Lung (tissue), 12 donors: Measurements from ENCODE around the gene HCFC1. TPM values are rescaled to one million over a fixed set of nuclear protein-coding genes. Genes with fewer than 3 reads are reported as not detected.

Experiments used
- ATAC-seq: fragments of 200-7000 bp; cut with Tn5 transposase; one replicate; pipeline ENCODE4 v1.9.1; 2020; ENCODE audit warnings: moderate number of reproducible peaks; ENCODE audit not compliant: insufficient read depth, low FRiP score
- DNase-seq, 3 donors: peaks; one replicate each; pipeline ENCODE4 v3.0.0-alpha.2; 2013 to 2017
- H3K27ac ChIP-seq, 2 donors: one replicate each; pipeline ENCODE4 v1.5.1; 2013; ENCODE audit warnings: mild to moderate bottlenecking in 2 of 2, moderate library complexity in 2 of 2, control low read depth in 1 of 2, inconsistent platforms in 1 of 2, low read depth in 1 of 2, low read length in 1 of 2
- H3K27me3 ChIP-seq, 3 donors: one replicate each; pipeline ENCODE4 v1.5.1; 2013; ENCODE audit warnings: low read length in 2 of 3; ENCODE audit not compliant: control insufficient read depth in 3 of 3, insufficient read depth in 3 of 3
- H3K36me3 ChIP-seq, 4 donors: one replicate each; pipeline ENCODE4 v1.5.1; 2013; ENCODE audit warnings: low read length in 4 of 4, mild to moderate bottlenecking in 1 of 4, moderate library complexity in 1 of 4; ENCODE audit not compliant: control insufficient read depth in 4 of 4, insufficient read depth in 4 of 4
- H3K4me1 ChIP-seq, 5 donors: one replicate each; pipeline ENCODE4 v1.5.1; 2013; ENCODE audit warnings: low read length in 5 of 5, mild to moderate bottlenecking in 2 of 5, moderate library complexity in 1 of 5; ENCODE audit not compliant: control insufficient read depth in 5 of 5, insufficient read depth in 5 of 5
- H3K4me3 ChIP-seq: one replicate; pipeline ENCODE4 v1.5.1; 2013; ENCODE audit warnings: mild to moderate bottlenecking, control low read depth, moderate library complexity
- H3K9ac ChIP-seq, 2 donors: one replicate each; pipeline ENCODE4 v1.5.1; 2013; ENCODE audit warnings: low read length in 2 of 2, control low read depth in 1 of 2; ENCODE audit not compliant: insufficient read depth in 1 of 2
- H3K9me3 ChIP-seq, 4 donors: one replicate each; pipeline ENCODE4 v1.5.1; 2013; ENCODE audit warnings: low read length in 3 of 4, mild to moderate bottlenecking in 1 of 4, moderate library complexity in 1 of 4; ENCODE audit not compliant: control insufficient read depth in 4 of 4, insufficient read depth in 3 of 4
- CTCF ChIP-seq: IDR thresholded peaks from 2 replicates; pipeline ENCODE4 v1.5.1; 2012; ENCODE audit warnings: mild to moderate bottlenecking; ENCODE audit errors: control extremely low read depth, extremely low read depth
- WGBS, 2 donors: extraction: QIAGEN DNeasy Blood & Tissue Kit; methylation state at CpG; one replicate each; pipeline ENCODE4 v1.1.7; 2013; 5-methylcytosine and 5-hydroxymethylcytosine counted together
- polyA plus RNA-seq, 2 donors: library from polyadenylated mRNA; stranded (reverse); fragments of 200-250 nt; gene quantifications; one replicate each; pipeline ENCODE4 v1.2.1, GENCODE V29; 2013
- total RNA-seq, 2 donors: library from RNA; depleted of rRNA in 1 of 2; stranded (reverse); fragments of >200 nt in 1 of 2; gene quantifications; one replicate each; pipeline ENCODE4 v1.2.1, GENCODE V29; 2014 to 2021
- donor health status: control.
- donor health status: control.
- donor health status: Bipolar disorder and iron deficiency.
- donor health status: healthy.
- donor health status: DM: yes; HTN: yes; CAD: no.

Gene HCFC1
- total and polyA plus RNA-seq, 4 donors, result 10.7 to 59.4 (median 24.1) TPM

DNA sequence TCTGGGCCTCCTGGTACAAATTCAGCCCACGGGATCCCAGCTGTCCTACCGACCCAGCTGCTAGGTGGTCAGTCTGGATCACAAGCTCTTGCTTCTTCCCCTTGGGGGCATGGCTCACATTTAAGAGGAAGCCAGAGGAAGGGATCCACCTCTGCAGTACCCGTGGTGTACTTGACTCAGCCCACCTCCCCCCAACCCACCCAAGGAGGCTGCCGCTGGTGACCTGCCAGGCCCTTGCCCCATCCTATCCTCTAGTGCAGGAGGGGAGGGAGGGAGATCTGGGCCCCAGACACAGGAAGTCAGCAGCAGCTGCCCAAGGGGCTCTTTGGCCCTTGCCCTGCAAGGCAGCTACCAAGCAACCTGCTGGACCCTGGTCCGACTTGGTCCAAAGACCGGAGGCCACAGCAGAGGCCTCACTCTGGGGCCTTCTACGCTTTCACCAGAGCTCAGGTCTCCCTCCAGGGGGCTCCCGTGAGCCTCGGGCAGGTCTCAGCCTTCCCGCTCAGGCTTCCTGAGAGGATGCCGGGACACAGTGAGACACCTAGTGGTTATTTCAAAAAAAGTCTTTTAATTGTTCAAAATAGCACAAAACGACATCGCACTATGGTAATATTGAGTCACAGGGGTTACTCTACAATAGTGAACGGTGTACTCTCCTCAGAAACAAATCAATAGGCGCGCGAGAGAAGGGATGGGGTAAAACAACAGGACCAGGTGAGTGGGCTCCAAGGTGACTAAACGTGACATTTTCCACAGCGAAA, 24.4 kb downstream of the HCFC1 start:
- DNase-seq, result peak; percentile 64 to 74 (median 64)

DNA sequence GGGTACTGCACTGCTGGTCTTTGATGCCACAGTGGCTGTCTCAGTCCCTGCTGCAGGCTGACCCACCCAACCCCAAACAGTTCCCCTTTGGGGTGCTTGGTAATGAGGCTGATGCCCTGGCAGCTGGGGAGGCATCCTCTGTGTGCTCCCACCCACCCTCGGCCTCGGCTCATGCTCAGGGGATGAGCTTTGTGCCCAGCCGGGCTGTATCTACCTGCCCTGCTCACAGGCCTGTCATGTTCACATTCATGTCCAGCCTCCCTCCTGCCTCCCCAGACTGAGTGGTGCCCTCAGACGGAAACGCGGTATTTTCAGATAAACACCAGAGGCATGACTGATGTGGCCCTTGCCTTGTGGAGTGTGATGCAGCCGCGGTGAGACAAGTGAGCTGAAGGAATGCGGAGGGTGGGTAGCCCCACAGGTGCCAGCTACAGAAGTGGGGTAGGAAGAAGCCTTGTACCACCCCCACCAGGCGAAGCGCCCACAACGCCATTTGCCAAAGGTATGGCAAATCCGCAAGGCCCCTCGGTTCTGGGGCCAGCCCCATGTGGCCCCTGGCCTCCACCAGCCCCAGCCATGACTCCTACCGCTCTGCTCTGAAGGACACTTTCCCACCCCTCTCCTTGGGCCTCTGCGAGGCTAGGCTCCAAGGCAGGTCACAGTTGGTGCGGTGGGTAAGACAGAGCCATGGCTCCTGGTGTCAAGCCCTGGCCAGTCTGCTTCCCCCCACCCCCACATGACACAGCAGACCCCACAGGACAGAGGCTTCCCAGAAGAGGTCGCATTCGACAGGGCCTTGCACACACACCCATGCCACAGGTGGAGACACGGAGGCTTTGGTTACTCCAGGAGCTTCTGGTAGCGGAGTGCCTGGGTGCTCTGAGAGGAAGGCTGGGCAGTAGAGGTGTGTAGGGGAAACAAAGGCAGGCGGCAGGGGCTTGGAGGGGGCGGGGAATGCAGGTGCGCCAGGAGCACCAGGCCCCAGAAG, 25.4 kb downstream of the HCFC1 start:
- no peak overlapping the region for H3K9ac ChIP-seq
- no peaks in the 10 kb centered on the region for H3K27me3 ChIP-seq
- DNase-seq, result no peak
- WGBS, 2 donors, result 78 to 88% methylated on average over 19 to 24 of the region's 24 CpGs
- no peak overlapping the region for H3K27ac ChIP-seq
- peaks cover 0 to 13% (median 6%) of the 10 kb centered on the region in 5 donors for H3K4me1 ChIP-seq
- H3K36me3 ChIP-seq, result peaks cover 3 to 22% (median 10%) of the 10 kb centered on the region in 4 donors
- H3K9me3 ChIP-seq, result peaks cover 0 to 2% (median 0%) of the 10 kb centered on the region in 4 donors
- H3K4me3 ChIP-seq, result no peak overlapping the region
- ATAC-seq, result no peak
- no peak for TF ChIP-seq CTCF

More for the DNA sequence above, 24.4 kb downstream of the HCFC1 start:
- Histone ChIP-seq H3K27ac (peak overlapping the region; percentile 6 to 18), H3K36me3 (peaks cover 3 to 31% (median 16%) of the 10 kb centered on the region in 4 donors), H3K27me3 (no peaks in the 10 kb centered on the region), H3K4me1 (peaks cover 0 to 13% (median 6%) of the 10 kb centered on the region in 5 donors), H3K9ac (no peak overlapping the region), H3K9me3 (peaks cover 0 to 2% (median 0%) of the 10 kb centered on the region in 4 donors), H3K4me3 (no peak overlapping the region)
- 37 to 48% methylated on average over 15 to 19 of the region's 19 CpGs for WGBS, 2 donors
- TF ChIP-seq CTCF, result peak; percentile 58
- peak; percentile 63 for ATAC-seq

- DNase-seq, result no peak
- no peak overlapping the region for H3K9ac ChIP-seq
Measured at GRCh38 chrX:153944800-153945150, 26.8 kb downstream of the HCFC1 start.

More at GRCh38 chrX:153944800-153945150, 26.8 kb downstream of the HCFC1 start:
- H3K4me1 ChIP-seq, result peaks cover 0 to 11% (median 5%) of the 10 kb centered on the region in 5 donors
- 39 to 59% methylated on average over 5 to 6 of the region's 6 CpGs for WGBS, 2 donors
- H3K9me3 ChIP-seq, result no peaks in the 10 kb centered on the region
- ATAC-seq, result no peak
- H3K27me3 ChIP-seq, result no peaks in the 10 kb centered on the region
- no peak overlapping the region for H3K4me3 ChIP-seq
- TF ChIP-seq CTCF, result no peak
- peaks cover 3 to 14% (median 4%) of the 10 kb centered on the region in 4 donors for H3K36me3 ChIP-seq
- peak overlapping the region in 1 of 2 donors; percentile 49 for H3K27ac ChIP-seq
